ENCODE measurements around the gene RBM14.
"Not testable (repeated sequence)": the region's sequence is repeated elsewhere in the genome, so short reads cannot be mapped to it uniquely, and the experiment has no call there.

Gene RBM14

GRCh38 chr11:66598993-66599392 lies 17.4 kb upstream of the RBM14 start:
- DNase-seq = no peak

GRCh38 chr11:66600219-66600618 lies 16.2 kb upstream of the RBM14 start:
- DNase-seq = no peak

GRCh38 chr11:66600631-66601233 lies 15.7 kb upstream of the RBM14 start:
- DNase-seq = no peak

- DNase-seq = no peak
Observed at GRCh38 chr11:66603072-66603471, 13.4 kb upstream of the RBM14 start.

- DNase-seq = no peak
Observed at GRCh38 chr11:66604155-66604554, 12.3 kb upstream of the RBM14 start.

GRCh38 chr11:66606608-66607007 lies 9.8 kb upstream of the RBM14 start:
- not testable (repeated sequence) for DNase-seq

GRCh38 chr11:66607126-66607834 lies 9.2 kb upstream of the RBM14 start:
- no peak for DNase-seq

GRCh38 chr11:66609721-66610617 lies 6.5 kb upstream of the RBM14 start:
- DNase-seq = no peak

- DNase-seq = no peak
Observed at GRCh38 chr11:66612458-66612857, 4.0 kb upstream of the RBM14 start.

- no peak for DNase-seq
Observed at GRCh38 chr11:66614073-66614472, 2.4 kb upstream of the RBM14 start.

GRCh38 chr11:66617155-66617834 lies 865 bp downstream of the RBM14 start:
- DNase-seq = peak; percentile 62

- no peak for DNase-seq
Observed at GRCh38 chr11:66619080-66619554, 2.7 kb downstream of the RBM14 start.

- DNase-seq = no peak
Observed at GRCh38 chr11:66624450-66624849, 8.0 kb downstream of the RBM14 start.

GRCh38 chr11:66625041-66625751 lies 8.8 kb downstream of the RBM14 start:
- DNase-seq = no peak

GRCh38 chr11:66625752-66626149 lies 9.3 kb downstream of the RBM14 start:
- no peak for DNase-seq

- no peak for DNase-seq
Observed at GRCh38 chr11:66626382-66626781, 10.0 kb downstream of the RBM14 start.

- no peak for DNase-seq
Observed at GRCh38 chr11:66626926-66627325, 10.5 kb downstream of the RBM14 start.

GRCh38 chr11:66628061-66628603 lies 11.7 kb downstream of the RBM14 start:
- DNase-seq = no peak

- DNase-seq = no peak
Observed at GRCh38 chr11:66629356-66629755, 12.9 kb downstream of the RBM14 start.

GRCh38 chr11:66631883-66632282 lies 15.5 kb downstream of the RBM14 start:
- no peak for DNase-seq

- DNase-seq = no peak
Observed at GRCh38 chr11:66632952-66633351, 16.5 kb downstream of the RBM14 start.

- no peak for DNase-seq
Observed at GRCh38 chr11:66636411-66636810, 20.0 kb downstream of the RBM14 start.

Data from NCI-H1092 (cell line).